H1 (cell line): Measurements from ENCODE around the gene TOB2.
"Not testable (repeated sequence)": the region's sequence is repeated elsewhere in the genome, so short reads cannot be mapped to it uniquely, and the experiment has no call there.

ENCODE experiments used
- ATF2 ChIP-seq: IDR thresholded peaks from 2 replicates; pipeline ENCODE4 v1.6.1; 2012; ENCODE audit warnings: low read length, inconsistent platforms
- CTCF ChIP-seq, 3 experiments: IDR thresholded peaks; 1 replicate in 2 of 3; 2 replicates in 1 of 3; pipeline versions ENCODE4 v1.5.1 to v1.6.1; 2011; ENCODE audit warnings: low read length in 3 of 3, mild to moderate bottlenecking in 3 of 3, inconsistent platforms in 2 of 3, low read depth in 1 of 3, moderate library complexity in 1 of 3; ENCODE audit not compliant: insufficient read depth in 1 of 3; ENCODE audit errors: control extremely low read depth in 1 of 3
- EP300 ChIP-seq, 2 experiments: IDR thresholded peaks; 1 replicate in 1 of 2; 2 replicates in 1 of 2; pipeline ENCODE4 v1.6.1; 2011 to 2012; ENCODE audit warnings: low read depth in 2 of 2, low read length in 2 of 2, mild to moderate bottlenecking in 2 of 2, borderline replicate concordance in 1 of 2, inconsistent platforms in 1 of 2, moderate library complexity in 1 of 2
- POLR2AphosphoS5 ChIP-seq: IDR thresholded peaks from 2 replicates; pipeline ENCODE4 v1.6.1; 2011; ENCODE audit warnings: low read depth, low read length
- SP1 ChIP-seq: IDR thresholded peaks from 2 replicates; pipeline ENCODE4 v1.6.1; 2011; ENCODE audit warnings: low read depth, low read length
- SRF ChIP-seq: IDR thresholded peaks from 2 replicates; pipeline ENCODE4 v1.6.1; 2011; ENCODE audit warnings: mild to moderate bottlenecking, low read depth, low read length, moderate library complexity

DNA sequence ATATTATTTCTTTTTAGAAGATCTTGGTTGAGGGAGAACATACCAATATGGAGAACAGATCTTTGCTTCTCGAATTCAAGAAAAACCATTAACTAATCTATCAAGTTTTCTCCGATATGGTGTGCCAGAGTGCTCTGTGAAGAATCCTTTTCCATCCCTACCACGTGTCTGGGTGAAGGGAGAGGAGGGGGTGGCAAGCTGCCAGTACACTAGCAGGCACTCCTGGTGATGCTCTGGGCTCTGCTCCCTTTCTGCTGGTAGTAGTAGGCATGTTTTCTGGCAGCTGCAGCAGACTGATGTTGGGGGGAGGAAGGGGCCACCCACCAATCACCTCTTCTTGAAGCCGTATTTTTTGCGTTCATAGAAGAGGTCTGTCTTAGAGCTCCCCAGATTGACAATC is 13.5 kb upstream of the TOB2 start:
- TF ChIP-seq EP300 (IDR thresholded peaks at IDR 0.05; ENCODE audit: borderline replicate concordance in 1 of 2, low read depth in 2 of 2, low read length in 2 of 2); POLR2AphosphoS5; SP1; CTCF (IDR thresholded peaks at IDR 0.05; ENCODE audit: control extremely low read depth in 1 of 3, insufficient read depth in 1 of 3, low read depth in 1 of 3, low read length in 3 of 3); ATF2; SRF: not testable (repeated sequence)
